ENCODE measurements around the gene GPALPP1. TPM values are rescaled to one million over a fixed set of nuclear protein-coding genes. Genes with fewer than 3 reads are reported as not detected.
"Not testable (repeated sequence)": the region's sequence is repeated elsewhere in the genome, so short reads cannot be mapped to it uniquely, and the experiment has no call there.

GPALPP1 gene
- total RNA-seq, 1 donor from 2014 or later: 20.1 TPM

DNA sequence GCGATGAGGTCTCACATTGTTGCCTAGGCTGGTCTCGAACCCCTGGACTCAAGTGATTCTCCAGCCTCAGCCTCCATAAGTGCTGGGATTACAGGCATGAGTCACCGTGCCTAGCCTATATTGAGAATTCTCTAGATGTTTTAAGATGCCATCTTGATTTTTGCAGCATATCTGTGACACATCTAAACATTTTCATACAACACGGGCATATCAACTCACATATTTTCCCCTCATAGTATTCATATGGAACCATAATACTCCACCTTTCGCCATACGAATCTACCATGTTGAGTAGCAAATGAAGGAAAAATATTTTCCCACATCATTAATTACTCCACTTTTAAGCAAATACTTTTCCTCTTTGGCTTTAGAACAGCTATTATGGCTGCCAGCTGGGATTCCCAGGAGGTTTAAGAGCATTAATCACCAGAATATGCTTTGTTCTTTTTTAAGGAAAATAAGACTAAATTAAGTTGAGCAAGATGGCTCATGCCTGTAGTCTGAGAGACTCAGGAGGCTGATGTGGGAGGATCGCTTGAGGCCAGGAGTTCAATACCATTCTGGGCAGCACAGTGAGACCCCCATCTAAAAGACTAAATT, 74.0 kb downstream of the GPALPP1 start:
- DNase-seq (ENCODE audit: low spot score): no peak

DNA sequence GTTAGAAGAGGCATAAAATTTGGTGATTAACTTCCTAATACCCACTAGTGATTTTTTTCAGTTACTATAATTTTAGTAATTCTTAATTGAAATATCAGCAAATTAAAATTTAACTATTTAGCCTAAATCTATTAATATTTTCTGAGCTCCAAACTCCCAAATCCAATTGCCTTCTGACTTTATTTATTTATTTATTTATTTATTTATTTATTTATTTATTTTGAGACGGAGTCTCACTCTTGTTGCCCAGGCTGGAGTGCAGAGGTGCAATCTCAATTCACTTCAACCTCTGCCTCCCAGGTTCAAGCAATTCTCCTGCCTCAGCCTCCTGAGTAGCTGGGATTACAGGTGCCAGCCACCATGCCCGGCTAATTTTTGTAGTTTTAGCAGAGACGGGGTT, 74.6 kb downstream of the GPALPP1 start:
- DNase-seq (ENCODE audit: low spot score): not testable (repeated sequence)

DNA sequence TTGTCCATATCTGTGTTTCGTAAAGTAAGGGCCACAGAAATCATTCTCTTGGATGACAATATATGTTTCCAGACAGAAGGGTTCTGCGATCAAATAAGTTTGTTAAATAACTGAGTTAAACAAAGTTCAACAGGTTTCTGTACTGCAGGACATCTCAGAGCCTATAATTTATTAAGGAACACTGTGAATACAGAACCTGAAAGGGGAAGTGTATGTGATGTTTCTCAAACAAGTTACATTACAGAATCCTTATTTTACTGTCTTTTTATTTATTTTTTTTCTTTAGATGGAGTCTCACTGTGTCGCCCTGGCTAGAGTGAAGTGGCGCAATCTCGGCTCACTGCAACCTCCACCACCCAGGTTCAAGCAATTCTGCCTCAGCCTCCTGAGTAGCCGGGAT, 75.6 kb downstream of the GPALPP1 start:
- no peak for DNase-seq (ENCODE audit: low spot score)

DNA sequence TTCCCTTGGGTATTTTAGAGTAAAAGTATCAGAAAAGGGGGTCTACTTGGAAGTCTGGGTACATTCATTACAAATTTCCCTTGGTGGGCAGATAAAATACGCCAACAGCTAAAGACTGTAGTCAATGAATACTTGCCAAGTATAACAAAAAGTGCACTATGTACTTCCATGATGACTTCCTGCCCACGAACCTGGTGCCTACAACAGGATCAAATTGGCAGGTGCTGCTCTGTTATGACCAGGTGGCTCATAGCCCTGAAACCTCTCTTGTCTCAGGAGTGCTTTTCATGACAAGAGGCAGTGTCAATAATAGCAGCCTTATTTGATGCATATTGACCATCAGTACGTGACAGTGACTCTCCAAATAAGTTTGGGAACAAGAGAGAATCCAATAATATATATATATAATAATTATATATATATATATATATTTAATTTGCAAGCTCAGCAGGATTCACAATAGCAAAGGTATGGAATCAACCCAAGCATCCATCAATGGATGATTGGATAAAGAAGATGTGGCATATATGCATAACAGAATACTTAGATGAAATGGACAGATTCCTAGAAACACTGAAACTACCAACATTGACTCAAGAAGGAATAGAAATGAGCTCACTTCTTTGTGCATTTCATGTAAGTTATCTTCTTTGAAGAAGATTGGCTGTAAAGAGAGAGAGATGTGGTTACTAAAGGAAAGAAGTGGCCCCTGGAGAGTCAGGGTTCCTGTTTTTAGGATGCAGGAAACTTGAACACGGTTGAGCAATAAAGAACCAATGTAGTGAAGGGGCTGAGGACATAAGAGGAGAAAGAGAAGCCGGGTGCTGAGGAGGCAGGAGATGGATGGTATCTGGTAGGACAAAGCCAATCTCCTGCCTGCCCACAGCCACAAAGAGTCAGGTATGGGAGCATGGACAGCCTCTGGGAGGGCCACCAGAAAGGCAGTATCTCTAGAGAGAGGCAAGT, 79.0 kb downstream of the GPALPP1 start:
- no peak for DNase-seq (ENCODE audit: low spot score)

DNA sequence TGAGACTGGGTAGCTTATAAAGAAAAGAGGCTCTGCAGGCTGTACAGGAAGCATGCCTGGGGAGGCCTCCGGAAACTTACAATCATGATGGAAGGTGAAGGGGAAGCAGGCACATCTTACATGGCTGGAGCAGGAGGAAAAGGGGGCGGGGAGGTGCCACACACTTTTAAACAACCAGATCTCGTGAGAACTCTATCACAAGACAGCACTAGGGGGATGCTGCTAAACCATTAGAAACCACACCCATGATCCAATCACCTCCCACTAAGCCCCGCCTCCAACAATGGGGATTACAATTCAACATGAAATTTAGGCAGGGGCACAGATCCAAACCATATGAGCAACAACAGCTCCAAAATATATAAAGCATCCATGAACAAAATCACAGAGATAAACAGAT, 84.5 kb downstream of the GPALPP1 start:
- no peak for DNase-seq (ENCODE audit: low spot score)

DNA sequence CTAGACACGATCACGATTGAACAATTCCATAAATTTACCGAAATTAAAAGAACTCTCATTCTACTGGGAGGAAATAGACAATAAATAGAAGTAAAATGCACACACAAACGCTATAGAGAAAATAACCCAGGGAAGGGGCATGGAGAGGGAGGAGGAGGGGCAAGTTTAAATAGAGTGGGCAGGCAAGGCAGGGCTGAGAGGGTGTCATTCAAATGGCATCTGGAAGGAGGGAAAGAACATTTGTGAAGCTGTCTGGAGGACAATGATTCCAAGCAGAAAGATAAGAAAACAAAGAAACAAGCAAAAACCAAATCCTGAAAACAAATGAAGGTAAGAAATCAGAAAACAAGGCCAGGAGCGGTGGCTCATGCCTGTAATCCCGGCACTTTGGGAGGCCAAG, 85.4 kb downstream of the GPALPP1 start:
- DNase-seq (ENCODE audit: low spot score): no peak

DNA sequence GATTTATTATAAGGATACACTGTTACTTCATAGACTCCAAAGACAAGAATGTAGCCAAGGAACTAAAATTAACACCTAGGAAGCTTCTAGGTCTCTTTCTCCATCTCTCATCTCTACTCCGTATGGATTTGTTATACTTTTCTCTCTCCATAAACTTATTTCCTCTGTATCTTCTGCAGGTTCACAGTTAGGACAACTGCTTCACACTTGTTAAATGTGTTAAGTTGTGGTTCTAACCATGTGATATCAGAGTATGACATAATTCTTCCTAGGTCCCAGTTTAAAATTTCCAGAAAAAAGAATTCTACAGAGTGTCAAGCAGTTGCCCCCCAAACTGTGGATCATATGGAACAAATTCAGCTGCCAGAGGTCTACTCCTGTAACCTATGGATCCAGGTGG, 88.7 kb downstream of the GPALPP1 start:
- no peak for DNase-seq (ENCODE audit: low spot score)

Other genes starting within 250 kb of the GPALPP1 start
- 3.4 TPM for gene NUFIP1, start 67 bp upstream of the GPALPP1 start, total RNA-seq
- 14.1 TPM for gene GTF2F2, start 131.0 kb downstream of the GPALPP1 start, total RNA-seq
- 7.8 TPM for gene KCTD4, start 211.5 kb downstream of the GPALPP1 start, total RNA-seq

Measured in mucosa of gallbladder (tissue), 1 donor.